Astrocyte of the cerebellum (primary cell): ENCODE data around the gene ENAM.
A peak's percentile ranks its signal among the peaks of the same experiment; 100 is the strongest.
"Not testable (repeated sequence)": the region's sequence is repeated elsewhere in the genome, so short reads cannot be mapped to it uniquely, and the experiment has no call there.

Source experiments
- DNase-seq: peaks from one replicate; pipeline ENCODE4 v3.0.0-alpha.2; 2011; ENCODE audit warnings: low read depth
- H3K4me3 ChIP-seq: 2 replicates; pipeline ENCODE4 v1.5.1; 2011; ENCODE audit warnings: mild to moderate bottlenecking, low read depth, low read length, moderate library complexity
- in situ Hi-C: cut with HindIII; loops from 2 replicates; pipeline ENCODE4 v1.10.0; 2017; ENCODE audit warnings: low sequenced_read_pairs
- TF ChIP-seq, protein P1 (sequence below): IDR thresholded peaks from 2 replicates; pipeline ENCODE4 v1.5.1; 2012; ENCODE audit warnings: low read length, low read depth, moderate library complexity, mild to moderate bottlenecking; ENCODE audit errors: missing control alignments

ENAM gene

DNA sequence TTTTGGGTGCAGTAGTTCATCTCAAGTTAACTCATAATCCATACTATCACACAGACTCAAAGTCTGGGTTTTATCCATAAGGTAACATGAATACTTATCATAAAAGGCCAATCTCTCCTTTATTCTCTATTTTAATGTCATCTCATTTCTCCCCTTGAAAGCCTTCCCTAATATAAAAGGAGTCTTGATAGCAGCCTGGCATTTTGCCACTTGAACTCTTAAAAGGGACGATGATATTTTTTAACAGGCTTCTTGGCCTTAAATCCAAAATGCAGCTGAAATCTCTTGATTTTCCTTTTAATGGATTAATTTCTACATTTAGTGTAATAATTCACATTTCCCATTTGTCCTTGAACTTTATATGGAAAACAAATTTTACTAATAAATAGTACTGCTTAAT is 46.2 kb downstream of the ENAM start:
- in situ Hi-C loops = no loop called here
- DNase-seq = no peak
- TF ChIP-seq, protein P1, sequence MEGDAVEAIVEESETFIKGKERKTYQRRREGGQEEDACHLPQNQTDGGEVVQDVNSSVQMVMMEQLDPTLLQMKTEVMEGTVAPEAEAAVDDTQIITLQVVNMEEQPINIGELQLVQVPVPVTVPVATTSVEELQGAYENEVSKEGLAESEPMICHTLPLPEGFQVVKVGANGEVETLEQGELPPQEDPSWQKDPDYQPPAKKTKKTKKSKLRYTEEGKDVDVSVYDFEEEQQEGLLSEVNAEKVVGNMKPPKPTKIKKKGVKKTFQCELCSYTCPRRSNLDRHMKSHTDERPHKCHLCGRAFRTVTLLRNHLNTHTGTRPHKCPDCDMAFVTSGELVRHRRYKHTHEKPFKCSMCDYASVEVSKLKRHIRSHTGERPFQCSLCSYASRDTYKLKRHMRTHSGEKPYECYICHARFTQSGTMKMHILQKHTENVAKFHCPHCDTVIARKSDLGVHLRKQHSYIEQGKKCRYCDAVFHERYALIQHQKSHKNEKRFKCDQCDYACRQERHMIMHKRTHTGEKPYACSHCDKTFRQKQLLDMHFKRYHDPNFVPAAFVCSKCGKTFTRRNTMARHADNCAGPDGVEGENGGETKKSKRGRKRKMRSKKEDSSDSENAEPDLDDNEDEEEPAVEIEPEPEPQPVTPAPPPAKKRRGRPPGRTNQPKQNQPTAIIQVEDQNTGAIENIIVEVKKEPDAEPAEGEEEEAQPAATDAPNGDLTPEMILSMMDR = no peak
- no peak overlapping the region for H3K4me3 ChIP-seq

DNA sequence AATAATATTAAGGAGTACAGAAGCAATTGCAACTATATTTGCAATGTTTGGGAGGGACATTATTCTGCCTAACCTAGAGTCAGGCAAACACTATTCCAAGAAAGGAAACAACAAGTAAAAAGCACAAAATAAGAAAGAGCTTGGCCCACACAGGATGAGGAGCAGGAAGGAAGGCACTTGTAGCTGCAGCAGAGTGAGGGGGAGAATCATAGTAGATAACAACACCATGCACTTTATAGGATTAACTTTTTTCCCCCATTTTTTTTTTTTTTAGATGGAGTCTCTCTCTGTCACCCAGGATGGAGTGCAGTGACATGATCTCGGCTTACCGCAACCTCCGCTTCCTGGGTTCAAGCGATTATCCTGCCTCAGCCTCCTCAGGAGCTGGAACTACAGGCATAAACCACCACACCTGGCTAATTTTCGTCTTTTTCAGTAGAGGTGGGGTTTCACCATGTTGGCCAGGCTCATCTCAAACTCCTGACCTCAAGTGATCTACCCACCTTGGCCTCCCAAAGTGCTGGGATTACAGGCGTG is 48.1 kb downstream of the ENAM start:
- no peak overlapping the region for H3K4me3 ChIP-seq
- TF ChIP-seq, protein P1 = no peak
- no peak for DNase-seq
- in situ Hi-C loops = no loop called here

DNA sequence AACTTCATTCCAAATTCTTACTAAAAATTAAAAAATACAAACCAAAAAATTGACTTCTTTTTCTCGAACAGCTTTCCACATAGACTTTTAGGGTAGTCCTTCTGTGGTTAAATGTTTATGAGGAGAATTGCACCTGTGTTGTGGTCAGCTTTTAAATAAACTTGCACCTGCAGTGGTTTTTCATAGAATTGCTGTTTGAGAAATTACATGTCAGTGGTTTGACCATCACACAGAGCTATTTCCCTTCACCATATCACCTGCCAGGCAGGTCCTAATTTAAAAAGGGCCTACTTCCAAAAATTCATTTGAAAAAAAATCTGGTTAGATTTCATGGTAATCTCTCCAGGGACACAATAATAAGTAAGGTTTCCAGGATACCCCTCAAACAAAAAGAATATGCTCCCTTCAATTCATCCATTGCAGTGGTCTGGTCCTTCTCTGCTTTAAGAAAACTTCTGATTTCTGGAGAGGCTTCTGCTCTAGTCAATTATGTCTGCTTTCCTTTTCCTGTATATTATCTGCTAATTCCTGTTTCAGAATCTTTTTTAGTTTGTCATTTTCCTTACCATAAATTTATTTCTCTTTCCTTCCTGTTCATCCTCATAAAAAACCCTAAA is 49.9 kb downstream of the ENAM start:
- no peak overlapping the region for H3K4me3 ChIP-seq
- no peak for DNase-seq
- in situ Hi-C loops = no loop called here
- TF ChIP-seq, protein P1 = no peak

DNA sequence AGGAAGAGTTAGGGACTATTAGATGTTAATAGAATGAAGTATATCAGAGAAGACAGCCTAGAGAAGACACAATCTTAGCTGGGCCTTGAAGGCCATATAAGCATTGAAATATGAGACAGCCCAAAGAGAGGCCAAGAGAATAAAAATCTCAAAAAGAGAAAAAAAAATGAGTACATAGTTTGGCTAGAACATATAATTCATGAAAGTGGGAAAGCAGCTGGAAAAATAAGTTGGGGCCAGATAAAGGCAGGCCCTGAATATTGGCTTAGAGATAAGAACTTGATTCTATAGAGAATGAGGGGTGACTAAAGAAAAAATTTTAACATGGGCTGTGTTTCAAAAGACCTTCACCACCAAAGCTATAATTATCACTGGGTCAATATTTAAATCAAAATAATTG is 52.4 kb downstream of the ENAM start:
- DNase-seq = no peak
- in situ Hi-C loops = no loop called here
- no peak overlapping the region for H3K4me3 ChIP-seq
- TF ChIP-seq, protein P1 = no peak

DNA sequence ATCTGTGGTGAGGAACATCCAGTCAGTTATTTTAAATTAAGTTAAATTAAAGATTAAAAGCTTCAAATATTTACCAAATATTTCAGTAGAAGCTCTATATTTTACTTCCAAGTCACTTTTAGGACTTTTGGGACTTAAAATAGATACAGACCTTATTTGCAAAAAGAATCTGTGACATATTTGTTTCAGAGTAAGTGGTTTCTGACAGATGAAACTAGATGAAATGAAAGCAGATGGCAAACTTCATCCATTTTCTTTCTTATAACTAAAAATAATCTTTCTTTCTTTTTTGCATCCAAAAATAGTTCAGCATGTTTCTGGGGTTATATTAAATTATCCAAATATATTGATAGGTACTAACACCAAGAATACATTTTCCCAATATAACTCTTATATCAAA is 53.2 kb downstream of the ENAM start:
- TF ChIP-seq, protein P1 = no peak
- in situ Hi-C loops = no loop called here
- no peak for DNase-seq
- H3K4me3 ChIP-seq = no peak overlapping the region

DNA sequence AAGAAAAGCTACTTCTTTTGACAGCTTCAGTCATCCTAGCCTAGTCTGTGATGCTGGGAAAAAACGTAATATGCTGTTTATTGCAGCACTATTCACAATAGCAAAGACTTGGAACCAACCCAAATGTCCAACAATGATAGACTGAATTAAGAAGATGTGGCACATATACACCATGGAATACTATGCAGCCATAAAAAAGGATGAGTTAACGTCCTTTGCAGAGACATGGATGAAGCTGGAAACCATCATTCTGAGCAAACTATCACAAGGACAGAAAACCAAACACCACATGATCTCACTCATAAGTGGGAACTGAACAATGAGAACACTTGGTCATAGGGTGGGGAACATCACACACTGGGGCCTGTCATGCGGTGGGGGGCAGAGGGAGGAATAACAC is 53.6 kb downstream of the ENAM start:
- DNase-seq, in situ Hi-C loops, H3K4me3 ChIP-seq: not testable (repeated sequence)

DNA sequence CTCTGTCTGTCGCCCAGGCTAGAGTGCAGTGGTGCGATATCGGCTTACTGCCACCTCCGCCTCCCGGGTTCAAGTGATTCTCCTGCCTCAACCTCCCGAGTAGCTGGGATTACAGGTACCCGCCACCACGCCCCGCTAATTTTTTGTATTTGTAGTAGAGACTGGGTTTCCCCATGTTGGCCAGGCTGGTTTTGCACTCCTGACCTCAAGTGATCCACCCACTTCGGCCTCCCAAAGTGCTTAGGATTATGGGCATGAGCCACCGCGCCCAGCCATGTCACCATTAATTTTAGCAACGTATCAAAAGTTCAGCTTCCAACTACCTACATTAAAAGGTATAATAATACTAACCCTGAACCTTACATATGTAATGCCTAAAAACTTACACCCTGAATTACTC is 58.8 kb downstream of the ENAM start:
- TF ChIP-seq, protein P1 = no peak
- in situ Hi-C loops = no loop called here
- DNase-seq = no peak
- peak overlapping the region; percentile 98 for H3K4me3 ChIP-seq
